Cortex of kidney (tissue), 1 donor: ENCODE measurements around the gene GOT1.

ENCODE experiments used
- DNase-seq: peaks from one replicate; lab custom pipeline; 2025; lab: John Stamatoyannopoulos, UW

Gene GOT1

DNA sequence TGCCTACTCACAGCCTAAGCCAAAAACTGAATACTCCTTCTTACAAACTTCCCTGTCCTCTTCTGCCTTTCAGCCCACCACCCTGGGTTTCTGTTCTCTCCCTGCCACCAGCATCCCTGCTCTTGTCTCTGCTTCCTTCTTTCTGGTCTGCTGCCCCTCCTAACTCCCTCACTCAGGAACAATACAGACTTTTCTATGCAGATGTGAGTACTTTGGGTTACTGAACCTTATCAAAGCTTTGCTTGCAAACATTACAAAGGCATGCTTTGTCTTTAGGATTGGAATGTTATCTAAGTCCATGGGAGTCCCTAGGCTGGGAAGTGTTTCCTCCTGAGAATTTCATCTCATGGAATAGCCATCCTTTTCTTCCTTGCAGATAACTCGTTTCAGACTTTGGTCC lies 72.3 kb downstream of the GOT1 start:
- DNase-seq = no peak

DNA sequence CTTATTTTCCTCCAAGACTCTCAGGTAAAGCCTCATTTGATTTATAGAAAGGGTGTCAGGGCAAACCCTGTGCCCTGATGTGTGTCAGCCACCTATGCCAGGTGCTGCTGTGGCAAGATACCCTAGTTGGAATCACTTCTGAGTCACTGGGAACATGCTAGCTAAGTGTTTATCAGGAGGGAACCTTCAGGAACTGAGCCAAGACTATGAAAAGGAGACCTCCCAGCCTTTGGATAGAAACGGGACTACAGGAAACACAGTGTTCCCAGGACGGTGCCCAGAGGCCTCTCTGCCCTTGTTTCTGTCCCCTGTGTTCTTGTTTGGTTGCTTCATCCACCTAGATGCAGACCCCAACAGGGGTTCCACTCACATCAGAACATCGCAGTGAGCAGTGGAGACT lies 72.7 kb downstream of the GOT1 start:
- DNase-seq = no peak

DNA sequence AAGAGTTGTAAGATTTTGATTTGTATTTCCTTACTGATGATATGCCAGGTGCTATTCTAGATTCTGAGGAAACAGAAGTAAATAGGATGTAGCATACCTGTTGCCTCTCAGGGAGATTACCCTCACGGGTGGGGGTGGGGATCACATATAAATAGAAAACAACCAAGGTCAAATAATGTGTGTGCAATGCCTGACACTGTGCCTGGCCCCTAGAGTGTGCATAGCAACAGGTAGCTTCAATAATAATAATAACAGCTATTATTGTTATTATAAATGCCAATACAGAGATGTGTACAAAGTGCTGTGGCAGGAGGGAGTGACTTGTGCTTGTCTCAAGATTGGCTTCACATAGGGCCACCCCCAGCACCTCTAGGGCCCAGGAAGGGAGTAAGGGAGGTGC lies 77.2 kb downstream of the GOT1 start:
- no peak for DNase-seq

DNA sequence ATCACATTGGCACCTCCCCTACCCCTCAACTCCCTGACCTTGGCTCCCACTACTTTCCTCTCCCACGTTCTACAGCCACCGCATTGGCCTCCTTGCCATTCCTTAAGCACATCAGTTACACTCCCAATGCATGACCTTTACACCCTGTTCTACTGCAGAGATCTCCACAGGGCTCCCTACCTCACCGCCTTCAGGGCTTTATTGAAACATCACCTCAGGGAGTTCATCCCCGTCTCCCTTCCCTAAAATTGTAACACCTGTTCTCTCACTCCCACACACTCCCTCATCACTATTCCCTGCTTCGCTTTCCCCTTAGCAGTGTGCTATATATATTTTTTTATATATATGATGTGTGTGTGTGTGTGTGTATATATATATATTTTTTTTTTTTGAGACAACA lies 82.8 kb downstream of the GOT1 start:
- DNase-seq = no peak
